OCI-LY7 (cell line): Measurements from ENCODE around the gene SKIC2. TPM values are rescaled to one million over a fixed set of nuclear protein-coding genes. Genes with fewer than 3 reads are reported as not detected.

Source experiments
- BruUV-seq: library from RNA; stranded (reverse); fragments of 400-500 nt; replicated peaks from 2 replicates; lab custom pipeline; 2021; lab: Mats Ljungman, UMichigan
- CTCF ChIA-PET: fragments of 300-600 bp; sonication (Branson Sonifier 250); formaldehyde crosslinking; loops from one replicate; lab custom pipeline; 2022; ENCODE audit warnings: antibody characterized with exemption; ENCODE audit not compliant: unreplicated experiment; lab: Charles Lee
- POLR2A ChIA-PET: fragments of 300-600 bp; sonication (Branson Sonifier 250); formaldehyde crosslinking; loops from one replicate; lab custom pipeline; 2022; ENCODE audit warnings: antibody characterized with exemption; lab: Charles Lee
- DNase-seq: peaks from one replicate; pipeline ENCODE4 v3.0.0-alpha.2; 2015; ENCODE audit warnings: low spot score
- H2AFZ ChIP-seq: fragments of 200-600 bp; sonication (generic), shearing (Covaris generic); 2 replicates; pipeline ENCODE4 v1.6.1; 2014; ENCODE audit warnings: mild to moderate bottlenecking, antibody characterized with exemption, low read length, moderate library complexity
- H3K27ac ChIP-seq: fragments of 200-600 bp; sonication (generic); 2 replicates; pipeline ENCODE4 v1.5.1; 2014; ENCODE audit warnings: mixed run types, low read depth, mild to moderate bottlenecking, moderate library complexity, low read length, inconsistent platforms; ENCODE audit not compliant: poor library complexity, severe bottlenecking
- H3K36me3 ChIP-seq: fragments of 200-600 bp; sonication (generic); 2 replicates; pipeline ENCODE4 v1.6.1; 2014; ENCODE audit warnings: mild to moderate bottlenecking, antibody characterized with exemption, low read length, moderate library complexity, mixed read lengths; ENCODE audit not compliant: insufficient read depth
- H3K4me1 ChIP-seq: fragments of 200-600 bp; sonication (generic); 2 replicates; pipeline ENCODE4 v1.5.1; 2014; ENCODE audit warnings: mild to moderate bottlenecking, low read length; ENCODE audit not compliant: insufficient read depth, poor library complexity, severe bottlenecking
- H3K4me2 ChIP-seq: fragments of 200-600 bp; sonication (generic); 2 replicates; pipeline ENCODE4 v1.6.1; 2014; ENCODE audit warnings: mild to moderate bottlenecking, low read length
- H3K4me3 ChIP-seq: fragments of 200-600 bp; sonication (generic); 2 replicates; pipeline ENCODE4 v1.5.1; 2014; ENCODE audit warnings: mild to moderate bottlenecking, low read depth, low read length; ENCODE audit not compliant: poor library complexity, severe bottlenecking
- H3K79me2 ChIP-seq: fragments of 200-600 bp; sonication (generic); 2 replicates; pipeline ENCODE4 v1.6.1; 2016; ENCODE audit warnings: low read depth, mild to moderate bottlenecking, low read length, moderate library complexity, mixed read lengths; ENCODE audit not compliant: insufficient read depth
- H3K9me2 ChIP-seq: fragments of 200-600 bp; sonication (generic); 2 replicates; pipeline ENCODE4 v1.6.1; 2016; ENCODE audit warnings: mild to moderate bottlenecking, low read length, mixed read lengths; ENCODE audit not compliant: insufficient read depth
- H3K9me3 ChIP-seq: fragments of 200-600 bp; sonication (generic); 2 replicates; pipeline ENCODE4 v1.6.1; 2014; ENCODE audit warnings: mild to moderate bottlenecking, mixed run types, low read length, mixed read lengths
- H4K20me1 ChIP-seq: fragments of 200-600 bp; sonication (generic); 2 replicates; pipeline ENCODE4 v1.6.1; 2014; ENCODE audit warnings: mild to moderate bottlenecking, antibody characterized with exemption, low read length, moderate library complexity, mixed read lengths; ENCODE audit not compliant: insufficient read depth
- EZH2phosphoT487 ChIP-seq: fragments of 200-600 bp; sonication (generic); IDR thresholded peaks from 2 replicates; pipeline ENCODE4 v1.6.1; 2018; ENCODE audit warnings: low read depth, borderline replicate concordance, mild to moderate bottlenecking, mixed run types, antibody characterized with exemption, low read length, moderate library complexity, mixed read lengths
- intact Hi-C: fragments of 100-400 bp; cut with micrococcal nuclease; formaldehyde crosslinking; loops from one replicate; pipeline ENCODE4 v1.10.0; 2022; ENCODE audit not compliant: unreplicated experiment
- total RNA-seq, 2 experiments: library from RNA; depleted of rRNA in 1 of 2; stranded (reverse); fragments of >200 nt in 1 of 2; shearing (Covaris generic) in 1 of 2; gene quantifications; 2 replicates each; pipeline ENCODE4 v1.2.3, GENCODE V29; 2014 to 2022
- TF ChIP-seq, protein P1 (sequence below): fragments of 200-600 bp; sonication (generic); conservative IDR thresholded peaks from 2 replicates; pipeline ENCODE4 v1.5.1; 2014; ENCODE audit warnings: mild to moderate bottlenecking, antibody characterized with exemption, low read length, moderate library complexity, mixed read lengths

Gene SKIC2
- total RNA-seq, 2 experiments from 2014 or later: 45.8 to 77.5 TPM

DNA sequence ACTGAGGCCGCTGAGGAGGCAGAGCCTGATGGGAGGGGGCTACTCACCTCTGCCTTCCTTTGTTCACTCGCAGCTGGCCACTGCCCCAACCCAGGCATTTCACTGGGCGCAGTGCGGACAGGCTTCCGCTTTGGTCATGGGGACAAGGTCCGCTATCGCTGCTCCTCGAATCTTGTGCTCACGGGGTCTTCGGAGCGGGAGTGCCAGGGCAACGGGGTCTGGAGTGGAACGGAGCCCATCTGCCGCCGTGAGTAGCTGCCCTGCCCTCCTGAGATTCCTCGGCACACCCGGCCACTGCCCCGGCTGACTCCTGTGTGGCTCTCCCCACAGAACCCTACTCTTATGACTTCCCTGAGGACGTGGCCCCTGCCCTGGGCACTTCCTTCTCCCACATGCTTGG lies 25.4 kb upstream of the SKIC2 start:
- Histone ChIP-seq H4K20me1 (no peaks in the 10 kb centered on the region), H3K4me3 (no peak overlapping the region), H3K4me2 (no peak overlapping the region), H3K4me1 (no peaks in the 10 kb centered on the region), H3K9me2 (no peaks in the 10 kb centered on the region), H2AFZ (no peak overlapping the region), H3K9me3 (no peaks in the 10 kb centered on the region), H3K79me2 (no peaks in the 10 kb centered on the region), H3K27ac (no peak overlapping the region), H3K36me3 (no peaks in the 10 kb centered on the region)
- DNase-seq: no peak
- intact Hi-C loops: no loop called here
- no TSS peak for BruUV-seq
- POLR2A ChIA-PET: no interaction called here
- TF ChIP-seq EZH2phosphoT487: no peak
- TF ChIP-seq, protein P1, sequence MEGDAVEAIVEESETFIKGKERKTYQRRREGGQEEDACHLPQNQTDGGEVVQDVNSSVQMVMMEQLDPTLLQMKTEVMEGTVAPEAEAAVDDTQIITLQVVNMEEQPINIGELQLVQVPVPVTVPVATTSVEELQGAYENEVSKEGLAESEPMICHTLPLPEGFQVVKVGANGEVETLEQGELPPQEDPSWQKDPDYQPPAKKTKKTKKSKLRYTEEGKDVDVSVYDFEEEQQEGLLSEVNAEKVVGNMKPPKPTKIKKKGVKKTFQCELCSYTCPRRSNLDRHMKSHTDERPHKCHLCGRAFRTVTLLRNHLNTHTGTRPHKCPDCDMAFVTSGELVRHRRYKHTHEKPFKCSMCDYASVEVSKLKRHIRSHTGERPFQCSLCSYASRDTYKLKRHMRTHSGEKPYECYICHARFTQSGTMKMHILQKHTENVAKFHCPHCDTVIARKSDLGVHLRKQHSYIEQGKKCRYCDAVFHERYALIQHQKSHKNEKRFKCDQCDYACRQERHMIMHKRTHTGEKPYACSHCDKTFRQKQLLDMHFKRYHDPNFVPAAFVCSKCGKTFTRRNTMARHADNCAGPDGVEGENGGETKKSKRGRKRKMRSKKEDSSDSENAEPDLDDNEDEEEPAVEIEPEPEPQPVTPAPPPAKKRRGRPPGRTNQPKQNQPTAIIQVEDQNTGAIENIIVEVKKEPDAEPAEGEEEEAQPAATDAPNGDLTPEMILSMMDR: no peak
- CTCF ChIA-PET: no interaction called here

DNA sequence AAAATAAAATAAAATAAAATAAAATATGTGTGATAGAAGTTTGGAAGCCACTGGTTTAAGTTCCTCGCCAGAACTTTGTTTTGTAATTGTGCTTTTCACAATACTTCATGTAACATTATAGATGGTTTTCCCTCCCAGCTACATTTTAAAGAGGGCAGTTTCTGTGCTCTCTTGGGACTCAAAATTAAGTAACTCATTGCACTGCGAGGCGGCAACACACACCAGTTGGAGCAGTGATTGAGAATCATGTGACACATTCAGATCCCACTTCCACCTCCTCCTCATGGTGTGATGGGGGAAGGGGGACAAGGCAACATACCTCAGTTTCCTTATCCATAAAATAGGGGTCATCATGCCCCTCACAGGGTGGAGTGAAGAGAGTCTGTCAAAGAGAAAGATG lies 24.0 kb upstream of the SKIC2 start:
- no peaks in the 10 kb centered on the region for H3K9me2 ChIP-seq
- no peaks in the 10 kb centered on the region for H3K36me3 ChIP-seq
- no peaks in the 10 kb centered on the region for H3K4me1 ChIP-seq
- CTCF ChIA-PET: no interaction called here
- no peak for DNase-seq
- no peaks in the 10 kb centered on the region for H4K20me1 ChIP-seq
- no peaks in the 10 kb centered on the region for H3K9me3 ChIP-seq
- TF ChIP-seq, protein P1: no peak
- no peak for TF ChIP-seq EZH2phosphoT487
- POLR2A ChIA-PET: interaction anchor here (0.6 kb wide), 1 partner anchor 39 kb away, joined by 5 read pairs; no protein-coding TSS in a partner anchor
- no TSS peak for BruUV-seq
- no peak overlapping the region for H3K4me3 ChIP-seq
- intact Hi-C loops: no loop called here
- no peak overlapping the region for H3K4me2 ChIP-seq
- H2AFZ ChIP-seq: no peak overlapping the region
- H3K27ac ChIP-seq: no peak overlapping the region
- no peaks in the 10 kb centered on the region for H3K79me2 ChIP-seq

DNA sequence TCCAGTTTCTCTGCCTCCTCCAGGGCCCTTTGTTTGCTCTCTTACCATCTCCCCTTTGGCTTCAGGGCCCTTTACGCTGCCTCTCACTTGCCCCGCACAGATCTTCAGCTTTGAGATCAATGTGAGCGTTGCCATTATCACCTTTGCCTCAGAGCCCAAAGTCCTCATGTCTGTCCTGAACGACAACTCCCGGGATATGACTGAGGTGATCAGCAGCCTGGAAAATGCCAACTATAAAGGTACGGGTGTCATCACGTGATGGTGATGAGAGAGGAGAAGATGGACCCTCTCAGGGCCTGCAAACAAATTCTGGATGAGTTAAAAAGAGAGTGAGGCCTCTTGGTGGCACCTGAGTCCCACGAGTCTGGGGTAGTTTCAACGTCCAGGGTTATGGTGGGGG lies 23.2 kb upstream of the SKIC2 start:
- DNase-seq: no peak
- Histone ChIP-seq H3K4me1 (no peaks in the 10 kb centered on the region), H2AFZ (no peak overlapping the region), H3K9me3 (no peaks in the 10 kb centered on the region), H4K20me1 (no peaks in the 10 kb centered on the region), H3K9me2 (no peaks in the 10 kb centered on the region), H3K79me2 (no peaks in the 10 kb centered on the region), H3K4me3 (no peak overlapping the region), H3K4me2 (no peak overlapping the region), H3K36me3 (no peaks in the 10 kb centered on the region), H3K27ac (no peak overlapping the region)
- no peak for TF ChIP-seq EZH2phosphoT487
- TF ChIP-seq, protein P1: no peak
- intact Hi-C loops: no loop called here
- CTCF ChIA-PET: no interaction called here
- BruUV-seq: no TSS peak
- POLR2A ChIA-PET: no interaction called here
